ENCODE measurements around the gene CHST7. TPM values are rescaled to one million over a fixed set of nuclear protein-coding genes. Genes with fewer than 3 reads are reported as not detected.

Gene CHST7
- total and polyA plus RNA-seq, 2 of the 4 experiments (the other 2 are of a cell fraction) = 2.9 to 4.8 TPM

DNA sequence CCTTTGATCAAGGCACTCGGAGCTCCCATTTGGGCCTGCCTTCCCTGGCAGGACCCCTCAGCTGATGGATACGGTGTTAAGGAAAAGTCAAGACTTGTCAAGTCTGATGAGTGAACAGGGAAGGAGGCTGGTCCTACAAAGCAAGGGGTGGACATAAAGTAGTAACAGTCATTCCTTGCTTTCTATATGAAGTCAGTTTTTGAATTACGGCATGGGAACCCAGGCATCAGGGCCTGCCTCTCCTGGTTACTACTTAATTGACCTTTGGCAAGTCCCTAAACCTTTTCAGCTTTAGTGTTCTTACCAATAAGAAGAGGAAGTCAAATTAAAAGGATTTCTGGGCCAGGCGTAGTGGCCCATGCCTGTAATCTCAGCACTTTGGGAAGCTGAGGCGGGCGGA is 7.0 kb downstream of the CHST7 start:
- no CpG with 5 or more reads among the region's 6 CpGs for WGBS, 2 experiments (ENCODE audit: extremely low coverage in 2 of 2, insufficient read length in 1 of 2)
- POLR2A ChIA-PET (ENCODE audit: unreplicated experiment) = no interaction called here
- no peak overlapping the region for H2AK5ac ChIP-seq (ENCODE audit: low read depth, low read length)
- DNase-seq (no peak), ATAC-seq (ENCODE audit: low read depth) (no peak)
- no peak overlapping the region for H3K9ac ChIP-seq (ENCODE audit: low read depth, low read length)
- no TSS peak for BruUV-seq (replicated peaks)
- intact Hi-C loops (cut with micrococcal nuclease) (no loop called here), dilution Hi-C loops (cut with HindIII; ENCODE audit: low sequenced_read_pairs, unreplicated experiment) (no loop called here), in situ Hi-C loops (cut with MboI; ENCODE audit: low sequenced_read_pairs) (no loop called here)
- H2BK20ac ChIP-seq (ENCODE audit: low read depth, low read length) = no peak overlapping the region
- H4K5ac ChIP-seq (ENCODE audit: low read depth, low read length) = no peak overlapping the region
- H2BK15ac ChIP-seq (ENCODE audit: low read depth, low read length) = no peak overlapping the region
- H3K14ac ChIP-seq (replicated peaks; ENCODE audit: low read depth, low read length) = no peak overlapping the region
- H3K9me1 ChIP-seq (ENCODE audit: insufficient read depth, low read length) = 0 out of 2 replicates have a peak, but pooled peaks cover 3% of the 10 kb centered on the region
- no peak overlapping the region for H2AFZ ChIP-seq (replicated peaks; ENCODE audit: low read length, poor library complexity)
- no peak overlapping the region for H4K8ac ChIP-seq (ENCODE audit: low read depth in 2 of 2, low read length in 2 of 2)
- H3K56ac ChIP-seq (ENCODE audit: extremely low read depth, insufficient read depth, low read length) = no peak overlapping the region
- peaks cover 7 to 32% of the 10 kb centered on the region in 2 experiments; a peak in 2 of 4 replicates for H3K79me1 ChIP-seq (ENCODE audit: low read depth in 1 of 2, low read length in 2 of 2)
- H3K4me2 ChIP-seq (ENCODE audit: low read depth, low read length) = no peak overlapping the region
- H3K4me1 ChIP-seq (ENCODE audit: control insufficient read depth, insufficient read depth, low read length) = peaks cover 4% of the 10 kb centered on the region; the same call in 1 of the 2 replicates
- CTCF ChIA-PET = no interaction called here
- H3K9me3 ChIP-seq (ENCODE audit: control insufficient read depth, insufficient read depth, low read length) = no peaks in the 10 kb centered on the region
- no peaks in the 10 kb centered on the region for H3K36me3 ChIP-seq (ENCODE audit: control insufficient read depth, insufficient read depth, low read length)
- H3K18ac ChIP-seq (ENCODE audit: low read depth, low read length) = no peak overlapping the region
- H4K20me1 ChIP-seq (ENCODE audit: insufficient read depth, low read length) = no peaks in the 10 kb centered on the region
- H3K4me3 ChIP-seq (ENCODE audit: insufficient read depth, low read depth, low read length) = no peak overlapping the region
- no peak overlapping the region for H3K27ac ChIP-seq (ENCODE audit: insufficient read depth, low read length)
- H2AK9ac ChIP-seq (replicated peaks; ENCODE audit: low read depth, low read length, poor library complexity) = no peak overlapping the region
- no peak overlapping the region for H3K23ac ChIP-seq (ENCODE audit: low read depth, low read length)
- H3K4ac ChIP-seq (ENCODE audit: low read depth, low read length) = no peak overlapping the region; the same call in 1 of the 2 replicates
- no peaks in the 10 kb centered on the region for H3K27me3 ChIP-seq (ENCODE audit: control insufficient read depth, insufficient read depth, low read length)
- no peak overlapping the region for H2BK5ac ChIP-seq (ENCODE audit: low read depth, low read length, poor library complexity, severe bottlenecking)
- no peak for TF ChIP-seq FOS (IDR thresholded peaks at IDR 0.05; ENCODE audit: low read depth, low read length)
- TF ChIP-seq MXI1 (IDR thresholded peaks at IDR 0.05; ENCODE audit: borderline replicate concordance, low read depth, low read length) = no peak
- TF ChIP-seq RFX5 (IDR thresholded peaks at IDR 0.05; ENCODE audit: low read depth, low read length) = no peak
- no peak for TF ChIP-seq CHD1 (IDR thresholded peaks at IDR 0.05; ENCODE audit: low read depth, low read length)
- TF ChIP-seq RAD21 (IDR thresholded peaks at IDR 0.05; ENCODE audit: low read length) = no peak
- TF ChIP-seq POLR2A (IDR thresholded peaks at IDR 0.05; ENCODE audit: low read depth, low read length) = no peak
- no peak for TF ChIP-seq BHLHE40 (IDR thresholded peaks at IDR 0.05; ENCODE audit: low read depth, low read length)
- TF ChIP-seq NFE2L2 (IDR thresholded peaks at IDR 0.05; ENCODE audit: low read depth, low read length) = no peak
- no peak for TF ChIP-seq MAZ (IDR thresholded peaks at IDR 0.05; ENCODE audit: borderline replicate concordance, low read depth, low read length)
- no peak for TF ChIP-seq MAFK (IDR thresholded peaks at IDR 0.05; ENCODE audit: low read depth, low read length)
- no peak for TF ChIP-seq CTCF (conservative IDR thresholded peaks at IDR 0.05; ENCODE audit: low read depth, low read length)
- TF ChIP-seq CEBPB (IDR thresholded peaks at IDR 0.05; ENCODE audit: low read depth, low read length) = no peak
- TF ChIP-seq USF2 (IDR thresholded peaks at IDR 0.05; ENCODE audit: low read depth, low read length) = no peak
- no peak for TF ChIP-seq SMC3 (IDR thresholded peaks at IDR 0.05; ENCODE audit: low read depth, low read length)
- TF ChIP-seq, protein P1, sequence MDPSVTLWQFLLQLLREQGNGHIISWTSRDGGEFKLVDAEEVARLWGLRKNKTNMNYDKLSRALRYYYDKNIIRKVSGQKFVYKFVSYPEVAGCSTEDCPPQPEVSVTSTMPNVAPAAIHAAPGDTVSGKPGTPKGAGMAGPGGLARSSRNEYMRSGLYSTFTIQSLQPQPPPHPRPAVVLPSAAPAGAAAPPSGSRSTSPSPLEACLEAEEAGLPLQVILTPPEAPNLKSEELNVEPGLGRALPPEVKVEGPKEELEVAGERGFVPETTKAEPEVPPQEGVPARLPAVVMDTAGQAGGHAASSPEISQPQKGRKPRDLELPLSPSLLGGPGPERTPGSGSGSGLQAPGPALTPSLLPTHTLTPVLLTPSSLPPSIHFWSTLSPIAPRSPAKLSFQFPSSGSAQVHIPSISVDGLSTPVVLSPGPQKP (IDR thresholded peaks at IDR 0.05; ENCODE audit: borderline replicate concordance, low read depth, low read length) = no peak
- TF ChIP-seq RCOR1 (IDR thresholded peaks at IDR 0.05; ENCODE audit: insufficient replicate concordance, low read length) = no peak
- H2BK120ac ChIP-seq (ENCODE audit: low read depth, low read length) = no peak overlapping the region; the same call in 1 of the 2 replicates
- H4K91ac ChIP-seq (ENCODE audit: insufficient read depth, low read depth, low read length) = no peak overlapping the region
